H9 (cell line): ENCODE results near the gene FAM174B. TPM values are rescaled to one million over a fixed set of nuclear protein-coding genes. Genes with fewer than 3 reads are reported as not detected.

Experiments
- DNase-seq: peaks from one replicate; pipeline ENCODE4 v3.0.0-alpha.2; 2017
- H2AFZ ChIP-seq: one replicate; pipeline ENCODE4 v1.6.1; 2013; ENCODE audit warnings: mild to moderate bottlenecking, low read length, control low read depth, moderate library complexity
- H2AK5ac ChIP-seq: 2 replicates; pipeline ENCODE4 v1.6.1; 2013; ENCODE audit warnings: low read length, control low read depth, mixed read lengths; ENCODE audit not compliant: insufficient read length
- H2BK120ac ChIP-seq: one replicate; pipeline ENCODE4 v1.6.1; 2013; ENCODE audit warnings: low read depth, mild to moderate bottlenecking, low read length, control low read depth, inconsistent platforms; ENCODE audit not compliant: poor library complexity, severe bottlenecking
- H2BK12ac ChIP-seq: 2 replicates; pipeline ENCODE4 v1.6.1; 2013; ENCODE audit warnings: low read length, control low read depth, mixed read lengths, low read depth; ENCODE audit not compliant: insufficient read length
- H2BK15ac ChIP-seq: 2 replicates; pipeline ENCODE4 v1.6.1; 2013; ENCODE audit warnings: low read depth, low read length, control low read depth
- H2BK20ac ChIP-seq: one replicate; pipeline ENCODE4 v1.6.1; 2013; ENCODE audit warnings: low read depth, mild to moderate bottlenecking, low read length, control low read depth, inconsistent platforms; ENCODE audit not compliant: poor library complexity, severe bottlenecking
- H2BK5ac ChIP-seq: 2 replicates; pipeline ENCODE4 v1.6.1; 2013; ENCODE audit warnings: low read length, control low read depth, mixed read lengths; ENCODE audit not compliant: insufficient read length
- H3K14ac ChIP-seq: 2 replicates; pipeline ENCODE4 v1.6.1; 2013; ENCODE audit warnings: low read length, control low read depth; ENCODE audit not compliant: insufficient read depth
- H3K18ac ChIP-seq: 2 replicates; pipeline ENCODE4 v1.6.1; 2013; ENCODE audit warnings: low read depth, mild to moderate bottlenecking, mixed read lengths, low read length, control low read depth; ENCODE audit not compliant: insufficient read length
- H3K23ac ChIP-seq: 2 replicates; pipeline ENCODE4 v1.6.1; 2013; ENCODE audit warnings: low read length, control low read depth, mixed read lengths, low read depth; ENCODE audit not compliant: insufficient read length
- H3K23me2 ChIP-seq: 2 replicates; pipeline ENCODE4 v1.6.1; 2013; ENCODE audit warnings: low read depth, mild to moderate bottlenecking, mixed read lengths, low read length, control low read depth; ENCODE audit not compliant: insufficient read length, poor library complexity, severe bottlenecking
- H3K27ac ChIP-seq: 2 replicates; pipeline ENCODE4 v1.5.1; 2013; ENCODE audit warnings: low read length, control low read depth, mixed read lengths, low read depth; ENCODE audit not compliant: insufficient read length
- H3K27me3 ChIP-seq: 2 replicates; pipeline ENCODE4 v1.6.1; 2013; ENCODE audit warnings: low read length, control low read depth, inconsistent platforms; ENCODE audit not compliant: insufficient read depth
- H3K4ac ChIP-seq: 2 replicates; pipeline ENCODE4 v1.6.1; 2013; ENCODE audit warnings: low read depth, mild to moderate bottlenecking, control low read depth, inconsistent platforms, low read length, moderate library complexity
- H3K4me1 ChIP-seq: 2 replicates; pipeline ENCODE4 v1.6.1; 2013; ENCODE audit warnings: low read length, control low read depth, inconsistent platforms; ENCODE audit not compliant: insufficient read depth
- H3K4me2 ChIP-seq: 2 replicates; pipeline ENCODE4 v1.6.1; 2013; ENCODE audit warnings: low read length, control low read depth, mixed read lengths; ENCODE audit not compliant: insufficient read length, insufficient read depth
- H3K56ac ChIP-seq: 2 replicates; pipeline ENCODE4 v1.6.1; 2013; ENCODE audit warnings: low read depth, mild to moderate bottlenecking, mixed read lengths, low read length, control low read depth; ENCODE audit not compliant: insufficient read length
- H3K79me1 ChIP-seq: 2 replicates; pipeline ENCODE4 v1.6.1; 2013; ENCODE audit warnings: low read depth, mild to moderate bottlenecking, moderate library complexity, low read length, control low read depth, inconsistent platforms; ENCODE audit not compliant: insufficient read depth, poor library complexity, severe bottlenecking
- H3K79me2 ChIP-seq: 2 replicates; pipeline ENCODE4 v1.6.1; 2013; ENCODE audit warnings: low read length, control low read depth, inconsistent platforms; ENCODE audit not compliant: insufficient read depth
- H3K9ac ChIP-seq: 2 replicates; pipeline ENCODE4 v1.6.1; 2013; ENCODE audit warnings: low read length, control low read depth, mixed read lengths; ENCODE audit not compliant: insufficient read length; ENCODE audit errors: extremely low read depth
- H3K9me3 ChIP-seq: one replicate; pipeline ENCODE4 v1.6.1; 2013; ENCODE audit warnings: low read depth, low read length, inconsistent platforms; ENCODE audit not compliant: control insufficient read depth
- H3T11ph ChIP-seq: one replicate; pipeline ENCODE4 v1.6.1; 2013; ENCODE audit warnings: mild to moderate bottlenecking, low read length, control low read depth, inconsistent platforms
- H4K20me1 ChIP-seq: one replicate; pipeline ENCODE4 v1.6.1; 2013; ENCODE audit not compliant: control insufficient read depth, insufficient read length, insufficient read depth
- H4K5ac ChIP-seq: 2 replicates; pipeline ENCODE4 v1.6.1; 2013; ENCODE audit warnings: low read depth, mild to moderate bottlenecking, mixed read lengths, low read length, control low read depth; ENCODE audit not compliant: insufficient read length
- H4K8ac ChIP-seq: replicated peaks from 2 replicates; pipeline ENCODE4 v1.6.1; 2013; ENCODE audit warnings: low read length, control low read depth, mixed read lengths, low read depth; ENCODE audit not compliant: insufficient read length
- H4K91ac ChIP-seq: 2 replicates; pipeline ENCODE4 v1.6.1; 2013; ENCODE audit warnings: low read depth, mild to moderate bottlenecking, moderate library complexity, mixed read lengths, low read length, control low read depth; ENCODE audit not compliant: insufficient read length
- H3K27ac Mint-ChIP-seq, 3 experiments: 2 replicates in 2 of 3; 3 replicates in 1 of 3; pipeline ENCODE4 v1.8.0; 2020 to 2021; ENCODE audit warnings: mixed read lengths in 3 of 3, mild to moderate bottlenecking in 1 of 3, moderate library complexity in 1 of 3
- H3K27me3 Mint-ChIP-seq: 2 replicates; pipeline ENCODE4 v1.8.0; 2021; ENCODE audit warnings: low read depth, mild to moderate bottlenecking, moderate library complexity, mixed read lengths
- H3K36me3 Mint-ChIP-seq, 3 experiments: 2 replicates in 2 of 3; 3 replicates in 1 of 3; pipeline ENCODE4 v1.8.0; 2020 to 2021; ENCODE audit warnings: low read depth in 3 of 3, mixed read lengths in 3 of 3; ENCODE audit not compliant: insufficient read depth in 1 of 3
- H3K4me1 Mint-ChIP-seq, 2 experiments: 2 replicates each; pipeline ENCODE4 v1.8.0; 2020; ENCODE audit warnings: mixed read lengths in 2 of 2
- H3K4me3 Mint-ChIP-seq, 2 experiments: 2 replicates in 1 of 2; 3 replicates in 1 of 2; pipeline ENCODE4 v1.8.0; 2020 to 2021; ENCODE audit warnings: mild to moderate bottlenecking in 2 of 2, mixed read lengths in 2 of 2, moderate library complexity in 1 of 2
- H3K9me3 Mint-ChIP-seq, 2 experiments: 2 replicates in 1 of 2; 3 replicates in 1 of 2; pipeline ENCODE4 v1.8.0; 2020; ENCODE audit warnings: mild to moderate bottlenecking in 2 of 2, mixed read lengths in 2 of 2, moderate library complexity in 1 of 2
- CTCF ChIP-seq: fragments of 200-600 bp; sonication (generic); conservative IDR thresholded peaks from 3 replicates; pipeline ENCODE4 v1.8.0; 2021; ENCODE audit warnings: antibody characterized with exemption, mild to moderate bottlenecking
- WGBS: extraction: QIAGEN DNeasy Blood & Tissue Kit; methylation state at CpG from one replicate; pipeline ENCODE4 v1.1.7; 2013; ENCODE audit warnings: missing lambda C conversion rate, low lambda C conversion rate, mixed read lengths; ENCODE audit not compliant: insufficient read length; ENCODE audit errors: extremely low coverage; 5-methylcytosine and 5-hydroxymethylcytosine counted together
- total RNA-seq: library from RNA; stranded (reverse); gene quantifications from 2 replicates; pipeline ENCODE4 v1.2.1, GENCODE V29; 2021

Gene FAM174B
- total RNA-seq, 1 experiment from 2014 or later: 38.0 TPM

- no peak overlapping the region for H2BK5ac ChIP-seq
- H3K27ac ChIP-seq: no peak overlapping the region
- H3K4ac ChIP-seq: no peak overlapping the region
- WGBS: no CpG with 5 or more reads among the region's 2 CpGs
- H3K23me2 ChIP-seq: no peaks in the 10 kb centered on the region
- H3K4me1 Mint-ChIP-seq: peaks cover 4 to 8% of the 10 kb centered on the region in 2 experiments
- no peak overlapping the region for H2AFZ ChIP-seq
- no peaks in the 10 kb centered on the region for H3K79me1 ChIP-seq
- no peak overlapping the region for H3K18ac ChIP-seq
- no peaks in the 10 kb centered on the region for H4K20me1 ChIP-seq
- H2AK5ac ChIP-seq: no peak overlapping the region
- no peak overlapping the region for H3K27ac Mint-ChIP-seq
- H3K4me2 ChIP-seq: no peak overlapping the region
- no peak overlapping the region for H3K56ac ChIP-seq
- TF ChIP-seq CTCF: no peak
- H3K14ac ChIP-seq: no peak overlapping the region
- H3K9me3 ChIP-seq: no peaks in the 10 kb centered on the region
- no peak overlapping the region for H3T11ph ChIP-seq
- H2BK12ac ChIP-seq: no peak overlapping the region
- H4K91ac ChIP-seq: no peak overlapping the region
- H3K4me1 ChIP-seq: no peaks in the 10 kb centered on the region
- H3K27me3 Mint-ChIP-seq: peaks cover 13% of the 10 kb centered on the region
- H2BK20ac ChIP-seq: no peak overlapping the region
- H4K8ac ChIP-seq: no peak overlapping the region
- H3K36me3 Mint-ChIP-seq: peaks cover 12 to 14% (median 12%) of the 10 kb centered on the region in 3 experiments
- H3K27me3 ChIP-seq: no peaks in the 10 kb centered on the region
- H2BK15ac ChIP-seq: no peak overlapping the region
- no peak for DNase-seq
- no peak overlapping the region for H3K9ac ChIP-seq
- no peak overlapping the region; a peak in 1 of 5 replicates for H3K4me3 Mint-ChIP-seq
- no peak overlapping the region for H3K23ac ChIP-seq
- H3K79me2 ChIP-seq: no peaks in the 10 kb centered on the region
- no peak overlapping the region for H2BK120ac ChIP-seq
- H3K9me3 Mint-ChIP-seq: peaks cover 21 to 23% of the 10 kb centered on the region in 2 experiments
- no peak overlapping the region for H4K5ac ChIP-seq
Measured at GRCh38 chr15:92602267-92602593, 53.3 kb downstream of the FAM174B start.
